Loucy (cell line): ENCODE measurements around the gene FAM193B.

ENCODE experiments used
- H2AFZ ChIP-seq: fragments of 200-600 bp; sonication (generic); 2 replicates; pipeline ENCODE4 v1.6.0; 2016; ENCODE audit warnings: antibody characterized with exemption, mild to moderate bottlenecking, low read length, moderate library complexity
- H3F3A ChIP-seq: fragments of 200-600 bp; 2 replicates; pipeline ENCODE4 v1.6.0; 2016; ENCODE audit warnings: antibody characterized with exemption, low read depth, mild to moderate bottlenecking
- H3K27me3 ChIP-seq: fragments of 200-600 bp; sonication (generic); 2 replicates; pipeline ENCODE4 v1.6.1; 2014; ENCODE audit warnings: low read length, mild to moderate bottlenecking; ENCODE audit not compliant: insufficient read depth, poor library complexity, severe bottlenecking
- H3K36me3 ChIP-seq: fragments of 200-600 bp; sonication (generic); 2 replicates; pipeline ENCODE4 v1.6.1; 2016; ENCODE audit warnings: low read length; ENCODE audit not compliant: insufficient read depth
- H3K4me1 ChIP-seq: fragments of 200-600 bp; sonication (generic); 2 replicates; pipeline ENCODE4 v1.5.1; 2014; ENCODE audit warnings: low read length, mild to moderate bottlenecking; ENCODE audit not compliant: insufficient read depth, poor library complexity, severe bottlenecking
- H3K4me2 ChIP-seq: fragments of 200-600 bp; sonication (generic); 2 replicates; pipeline ENCODE4 v1.6.0; 2014; ENCODE audit warnings: antibody characterized with exemption, low read length, low read depth, mild to moderate bottlenecking; ENCODE audit not compliant: poor library complexity, severe bottlenecking
- H3K4me3 ChIP-seq: fragments of 200-600 bp; sonication (generic); 2 replicates; pipeline ENCODE4 v1.5.1; 2014; ENCODE audit warnings: low read length, mild to moderate bottlenecking, mixed read lengths; ENCODE audit not compliant: poor library complexity, severe bottlenecking
- H3K79me2 ChIP-seq: fragments of 200-600 bp; sonication (generic); 2 replicates; pipeline ENCODE4 v1.6.1; 2014; ENCODE audit warnings: low read length; ENCODE audit not compliant: insufficient read depth
- H3K9ac ChIP-seq: fragments of 200-600 bp; sonication (generic); 2 replicates; pipeline ENCODE4 v1.6.0; 2014; ENCODE audit warnings: mild to moderate bottlenecking, low read depth, low read length, moderate library complexity; ENCODE audit not compliant: poor library complexity, severe bottlenecking
- H3K9me2 ChIP-seq: fragments of 200-600 bp; sonication (generic); replicated peaks from 2 replicates; pipeline ENCODE4 v1.6.1; 2016; ENCODE audit warnings: low read depth, low read length, mixed read lengths
- H3K9me3 ChIP-seq: fragments of 200-600 bp; sonication (generic); 2 replicates; pipeline ENCODE4 v1.6.1; 2014; ENCODE audit warnings: mild to moderate bottlenecking, antibody characterized with exemption, low read length, low read depth; ENCODE audit not compliant: insufficient read depth
- H4K20me1 ChIP-seq: fragments of 200-600 bp; sonication (generic); 2 replicates; pipeline ENCODE4 v1.6.0; 2014; ENCODE audit warnings: antibody characterized with exemption, low read length, mild to moderate bottlenecking; ENCODE audit not compliant: insufficient read depth, poor library complexity, severe bottlenecking
- CTCF ChIP-seq: fragments of 200-600 bp; sonication (generic); conservative IDR thresholded peaks from 2 replicates; pipeline ENCODE4 v1.5.1; 2014; ENCODE audit warnings: mild to moderate bottlenecking, antibody characterized with exemption, low read length
- EZH2phosphoT487 ChIP-seq: fragments of 200-600 bp; IDR thresholded peaks from 2 replicates; pipeline ENCODE4 v1.6.1; 2018; ENCODE audit warnings: antibody characterized with exemption, mild to moderate bottlenecking, moderate library complexity, borderline replicate concordance

FAM193B gene

GRCh38 chr5:177504086-177505056, 50.0 kb downstream of the FAM193B start:
- no peak overlapping the region for H3K4me3 ChIP-seq
- H3K79me2 ChIP-seq = no peaks in the 10 kb centered on the region
- H3K9ac ChIP-seq = no peak overlapping the region
- no peaks in the 10 kb centered on the region for H3K9me2 ChIP-seq
- no peak for TF ChIP-seq EZH2phosphoT487
- no peak for TF ChIP-seq CTCF
- H3F3A ChIP-seq = no peaks in the 10 kb centered on the region
- H3K4me1 ChIP-seq = peaks cover 5% of the 10 kb centered on the region
- H3K27me3 ChIP-seq = no peaks in the 10 kb centered on the region
- no peak overlapping the region for H3K4me2 ChIP-seq
- H2AFZ ChIP-seq = no peak overlapping the region
- no peaks in the 10 kb centered on the region for H4K20me1 ChIP-seq
- no peaks in the 10 kb centered on the region for H3K9me3 ChIP-seq
- no peaks in the 10 kb centered on the region for H3K36me3 ChIP-seq

- Histone ChIP-seq H2AFZ (no peak overlapping the region), H3K27me3 (no peaks in the 10 kb centered on the region), H3K4me2 (no peak overlapping the region), H3K4me1 (peaks cover 3% of the 10 kb centered on the region), H3K36me3 (no peaks in the 10 kb centered on the region), H3K4me3 (no peak overlapping the region), H3K9ac (no peak overlapping the region), H4K20me1 (no peaks in the 10 kb centered on the region), H3F3A (no peaks in the 10 kb centered on the region), H3K9me3 (no peaks in the 10 kb centered on the region), H3K9me2 (no peaks in the 10 kb centered on the region), H3K79me2 (no peaks in the 10 kb centered on the region)
- TF ChIP-seq EZH2phosphoT487 (no peak), CTCF (no peak)
Measured at GRCh38 chr5:177503351-177504085, 50.8 kb downstream of the FAM193B start.

DNA sequence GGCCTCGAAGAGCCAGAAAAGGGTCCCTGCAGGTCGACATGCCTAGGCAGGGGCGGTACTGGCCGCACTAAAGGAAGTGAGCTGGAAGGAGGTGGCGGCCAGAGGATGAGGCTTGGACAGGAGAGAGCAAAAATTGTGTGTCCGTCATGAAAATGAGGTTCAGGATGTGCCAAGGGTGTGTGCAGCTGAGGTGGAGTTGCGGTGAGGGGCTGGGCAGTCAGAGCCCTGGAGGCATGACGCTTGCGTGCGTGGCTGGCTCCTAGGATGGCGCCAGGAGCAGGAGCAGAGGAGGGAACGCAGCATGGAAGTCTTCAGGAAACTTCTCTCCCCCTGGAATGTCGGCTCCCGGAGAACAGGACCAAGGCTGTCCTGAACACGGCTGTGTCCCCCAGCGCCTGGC, 51.5 kb downstream of the FAM193B start:
- Histone ChIP-seq H4K20me1 (no peaks in the 10 kb centered on the region), H3K4me1 (no peaks in the 10 kb centered on the region), H2AFZ (no peak overlapping the region), H3F3A (no peaks in the 10 kb centered on the region), H3K27me3 (no peaks in the 10 kb centered on the region), H3K4me3 (no peak overlapping the region), H3K79me2 (no peaks in the 10 kb centered on the region), H3K9ac (no peak overlapping the region), H3K9me2 (no peaks in the 10 kb centered on the region), H3K4me2 (no peak overlapping the region), H3K9me3 (no peaks in the 10 kb centered on the region), H3K36me3 (no peaks in the 10 kb centered on the region)
- TF ChIP-seq CTCF = no peak
- no peak for TF ChIP-seq EZH2phosphoT487
